HG02623 (cell line): Measurements from ENCODE around the gene CCL17.
"Not testable (repeated sequence)": the region's sequence is repeated elsewhere in the genome, so short reads cannot be mapped to it uniquely, and the experiment has no call there.

Experiments used
- ATAC-seq: cut with Tn5 transposase; IDR thresholded peaks from one replicate; pipeline ENCODE4 v1.9.1; 2021; ENCODE audit warnings: moderate library complexity; ENCODE audit not compliant: unreplicated experiment

The CCL17 gene

DNA sequence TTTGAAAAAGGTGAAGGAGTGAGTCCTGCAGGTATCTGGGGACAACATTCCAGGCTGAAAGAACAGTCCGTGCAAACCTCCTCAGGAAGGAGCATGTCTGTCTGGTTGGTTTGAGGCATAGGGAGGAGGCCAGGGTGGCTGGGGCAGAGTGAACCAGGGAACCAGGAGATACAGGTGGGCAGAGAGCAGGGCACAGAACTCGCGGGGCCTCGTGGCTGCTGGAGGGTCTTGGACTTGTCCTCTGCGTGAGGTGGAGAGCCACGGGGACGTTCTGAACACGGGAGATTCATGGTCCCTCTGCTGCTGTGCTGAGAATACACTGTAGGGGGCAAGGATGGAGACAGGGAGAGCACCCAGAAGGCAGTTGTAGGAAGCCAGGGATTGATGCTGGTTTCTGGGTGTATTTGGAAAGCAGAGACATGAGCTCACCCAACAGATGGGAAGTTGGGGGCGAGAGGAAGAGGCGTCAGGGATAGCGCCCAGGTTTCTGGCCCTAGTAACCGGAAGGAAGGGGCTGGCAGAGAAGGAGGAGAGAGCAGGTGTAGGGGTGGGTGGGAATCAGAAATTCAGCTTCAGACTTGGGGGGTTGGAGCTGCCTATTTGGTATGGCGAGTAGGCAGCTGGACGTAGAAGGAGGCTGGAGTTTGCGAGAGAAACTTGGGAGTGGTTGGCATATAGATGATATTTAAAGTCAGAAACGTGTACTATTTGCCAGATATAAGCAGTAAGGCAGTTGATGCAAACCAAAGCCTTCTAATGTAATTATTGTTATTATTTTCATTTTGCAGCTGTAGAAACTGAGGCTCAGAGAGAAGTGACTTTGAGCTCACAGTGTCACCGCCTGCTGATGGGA, at the start of gene CCL17:
Gene CCL17, plus strand, starts transcription at position 803 of the 853 bp plus-strand sequence. CDS start 9,166 bp downstream, outside the sequence.
- ATAC-seq, result no peak

GRCh38 chr16:57355898-57356414, 48.6 kb upstream of the CCL17 start:
- ATAC-seq, result no peak

DNA sequence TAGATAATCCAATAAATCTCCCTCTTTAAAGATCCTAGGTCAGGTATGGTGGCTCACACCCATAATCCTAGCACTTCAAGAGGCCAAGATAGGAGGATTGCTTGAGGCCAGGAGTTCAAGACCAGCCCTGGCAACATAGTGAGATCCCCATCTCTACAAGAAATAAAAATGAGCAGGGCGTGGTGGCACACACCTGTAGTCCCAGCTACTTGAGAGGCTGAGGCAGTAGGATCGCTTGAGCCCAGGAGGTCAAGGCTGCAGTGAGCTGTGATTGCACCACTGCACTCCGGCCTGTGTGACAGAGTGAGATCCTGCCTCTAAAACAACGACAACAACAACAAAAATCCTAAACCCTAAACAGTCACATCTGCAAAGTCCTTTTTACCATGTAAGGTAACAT, 48.0 kb upstream of the CCL17 start:
- ATAC-seq, result no peak

- no peak for ATAC-seq
Observed at GRCh38 chr16:57357330-57358085, 47.1 kb upstream of the CCL17 start.

DNA sequence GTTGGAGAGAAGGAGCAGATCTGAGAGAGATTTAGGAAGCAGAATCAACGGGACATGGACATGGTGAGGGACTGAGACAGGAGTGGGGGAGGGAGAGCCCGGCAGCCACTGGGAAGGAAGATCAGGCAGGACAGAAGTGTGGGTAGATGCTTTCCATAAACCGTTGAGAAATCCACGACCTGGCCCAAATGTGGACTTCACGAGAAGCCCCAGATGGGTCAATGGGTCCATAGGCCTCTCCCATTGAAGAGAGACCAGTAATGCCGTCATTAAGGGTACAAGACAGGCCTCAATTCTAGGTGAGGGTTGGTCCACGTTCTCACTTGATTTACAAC, 46.5 kb upstream of the CCL17 start:
- ATAC-seq, result no peak

GRCh38 chr16:57358527-57359095, 46.0 kb upstream of the CCL17 start, which contains the start of gene CCL22:
Gene CCL22, plus strand, starts transcription at chr16:57358783. Its CDS starts 34 bp downstream, at chr16:57358817.
- ATAC-seq, result peak; percentile 45

GRCh38 chr16:57360321-57360935, 44.1 kb upstream of the CCL17 start:
- no peak for ATAC-seq

GRCh38 chr16:57361404-57361803, 43.2 kb upstream of the CCL17 start:
- ATAC-seq, result no peak

- no peak for ATAC-seq
Observed at GRCh38 chr16:57364143-57364542, 40.4 kb upstream of the CCL17 start.

DNA sequence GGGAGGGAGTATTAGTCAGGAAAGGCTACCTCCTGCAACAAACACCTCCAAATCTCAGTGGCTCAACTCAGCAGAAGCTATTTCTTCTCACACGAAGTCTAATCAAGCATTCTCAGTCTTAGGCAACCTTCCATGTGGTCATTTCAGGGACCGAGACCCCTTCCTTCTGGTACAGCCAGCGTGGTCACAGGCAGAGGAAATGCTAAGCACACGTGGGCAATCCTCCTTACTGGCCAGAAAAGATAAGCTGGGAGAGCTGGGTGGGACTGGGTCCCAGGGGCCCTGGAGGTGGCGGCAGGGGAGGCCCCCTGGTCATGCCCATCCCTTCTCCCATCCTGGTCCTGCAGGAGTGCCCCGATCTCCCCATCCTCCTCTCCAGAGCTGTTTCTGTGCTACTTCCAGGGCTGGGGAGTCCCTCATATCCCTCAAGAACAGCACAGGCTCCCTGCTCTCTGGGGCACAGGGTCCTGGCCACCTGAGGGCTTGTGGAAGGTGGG, 38.0 kb upstream of the CCL17 start:
- no peak for ATAC-seq

GRCh38 chr16:57367116-57367752, 37.3 kb upstream of the CCL17 start:
- ATAC-seq, result no peak

- no peak for ATAC-seq
Observed at GRCh38 chr16:57371494-57372371, 32.8 kb upstream of the CCL17 start.

GRCh38 chr16:57372372-57373116, 32.0 kb upstream of the CCL17 start, which contains the start of gene CX3CL1:
Gene CX3CL1, plus strand, starts transcription at chr16:57372490. Its CDS starts 79 bp downstream, at chr16:57372569.
- ATAC-seq, result no peak

- no peak for ATAC-seq
Observed at GRCh38 chr16:57373117-57373947, 31.2 kb upstream of the CCL17 start.

DNA sequence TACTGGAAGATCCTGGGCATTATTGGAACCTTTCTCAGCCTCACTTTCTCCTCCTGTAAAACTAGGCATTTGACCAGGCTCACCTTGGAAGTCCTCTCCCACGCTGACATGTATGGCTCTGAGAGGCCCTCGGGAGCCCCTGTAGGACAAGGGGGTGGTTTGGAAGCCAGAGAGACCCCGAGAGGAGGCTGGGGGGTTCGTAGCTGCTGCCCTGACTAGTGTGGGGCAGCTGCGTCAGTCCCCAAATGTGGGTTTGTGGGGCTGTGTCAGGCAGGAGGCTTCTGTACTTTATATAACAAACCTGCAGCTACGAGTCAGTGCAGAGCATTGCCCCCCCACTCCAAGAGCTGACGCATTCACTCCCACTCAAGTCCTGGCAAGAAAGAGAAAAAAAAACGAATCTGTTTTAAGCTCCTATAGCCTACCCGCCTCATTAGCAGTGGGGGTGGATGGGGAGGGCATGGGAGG, 30.5 kb upstream of the CCL17 start:
- ATAC-seq, result no peak

GRCh38 chr16:57374925-57375465, 29.6 kb upstream of the CCL17 start:
- not testable (repeated sequence) for ATAC-seq

DNA sequence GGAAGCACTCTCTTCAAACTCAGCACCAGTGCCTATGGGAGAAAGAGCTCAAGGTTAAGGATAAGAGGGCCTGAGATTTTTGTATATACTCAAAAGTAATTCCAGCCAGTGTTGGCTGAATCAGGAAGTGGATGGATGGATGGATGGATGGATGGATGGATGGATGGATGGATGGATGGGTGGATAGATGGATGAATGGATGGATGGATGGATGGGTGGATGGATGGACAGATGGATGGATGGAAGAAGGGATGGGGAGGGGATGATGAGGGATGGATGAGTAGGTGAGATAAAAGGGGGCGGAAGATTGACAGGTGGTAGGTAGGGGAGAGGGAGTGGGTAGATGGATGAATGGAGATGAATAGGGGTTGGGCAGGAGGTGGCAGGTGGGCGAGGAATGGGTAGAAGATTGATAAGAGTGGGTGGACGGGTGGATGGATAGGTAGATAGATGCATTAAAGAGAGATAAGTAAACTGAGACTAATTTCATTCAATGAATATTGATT, 28.2 kb upstream of the CCL17 start:
- ATAC-seq, result no peak
